HCT116 (cell line): ENCODE measurements around the gene ISCA2.

ENCODE experiments used
- CEBPB ChIP-seq: IDR thresholded peaks from 2 replicates; pipeline ENCODE4 v1.6.1; 2012; ENCODE audit warnings: low read depth
- CTCF ChIP-seq, 3 experiments: fragments of 200-600 bp in 1 of 3; sonication (generic) in 1 of 3; IDR thresholded peaks in 2 of 3; conservative IDR thresholded peaks in 1 of 3; 2 replicates each; pipeline ENCODE4 v1.5.1; 2012 to 2017; ENCODE audit warnings: low read depth in 2 of 3, low read length in 2 of 3, antibody characterized with exemption in 1 of 3, borderline replicate concordance in 1 of 3, control low read depth in 1 of 3, mild to moderate bottlenecking in 1 of 3, mixed read lengths in 1 of 3, mixed run types in 1 of 3, moderate library complexity in 1 of 3; ENCODE audit not compliant: insufficient read depth in 1 of 3
- EZH2phosphoT487 ChIP-seq: fragments of 200-600 bp; IDR thresholded peaks from 2 replicates; pipeline ENCODE4 v1.6.1; 2018; ENCODE audit warnings: antibody characterized with exemption, borderline replicate concordance
- JUND ChIP-seq: IDR thresholded peaks from 2 replicates; pipeline ENCODE4 v1.6.1; 2012
- MAX ChIP-seq: IDR thresholded peaks from 2 replicates; pipeline ENCODE4 v1.6.1; 2012
- POLR2A ChIP-seq: IDR thresholded peaks from 2 replicates; pipeline ENCODE4 v1.7.0; 2011; ENCODE audit warnings: borderline replicate concordance; ENCODE audit not compliant: insufficient read depth, insufficient read length; ENCODE audit errors: extremely low read depth
- POLR2AphosphoS5 ChIP-seq: IDR thresholded peaks from 2 replicates; pipeline ENCODE4 v1.6.1; 2011; ENCODE audit warnings: mild to moderate bottlenecking, low read depth, low read length, moderate library complexity
- RAD21 ChIP-seq: IDR thresholded peaks from 2 replicates; pipeline ENCODE4 v1.6.1; 2012; ENCODE audit warnings: low read depth, mild to moderate bottlenecking
- REST ChIP-seq: IDR thresholded peaks from 2 replicates; pipeline ENCODE4 v1.6.1; 2012; ENCODE audit warnings: low read depth
- TCF7L2 ChIP-seq: IDR thresholded peaks from 2 replicates; pipeline ENCODE4 v1.7.0; 2011; ENCODE audit warnings: borderline replicate concordance, inconsistent platforms; ENCODE audit not compliant: insufficient read depth, insufficient read length; ENCODE audit errors: extremely low read depth

GRCh38 chr14:74506411-74506851, 12.9 kb downstream of the ISCA2 start:
- no peak for TF ChIP-seq EZH2phosphoT487
- no peak for TF ChIP-seq MAX
- no peak for TF ChIP-seq REST
- TF ChIP-seq POLR2A: no peak
- TF ChIP-seq CTCF (IDR thresholded peaks at IDR 0.05 in 2 of 3, conservative IDR thresholded peaks at IDR 0.05 in 1 of 3; ENCODE audit: borderline replicate concordance in 1 of 3, insufficient read depth in 1 of 3, low read depth in 2 of 3, low read length in 2 of 3): no peak
- TF ChIP-seq CEBPB: no peak
- TF ChIP-seq POLR2AphosphoS5: no peak
- no peak for TF ChIP-seq RAD21
- no peak for TF ChIP-seq JUND
- TF ChIP-seq TCF7L2: no peak
